Measurements from ENCODE around the gene SAT1.

The SAT1 gene

DNA sequence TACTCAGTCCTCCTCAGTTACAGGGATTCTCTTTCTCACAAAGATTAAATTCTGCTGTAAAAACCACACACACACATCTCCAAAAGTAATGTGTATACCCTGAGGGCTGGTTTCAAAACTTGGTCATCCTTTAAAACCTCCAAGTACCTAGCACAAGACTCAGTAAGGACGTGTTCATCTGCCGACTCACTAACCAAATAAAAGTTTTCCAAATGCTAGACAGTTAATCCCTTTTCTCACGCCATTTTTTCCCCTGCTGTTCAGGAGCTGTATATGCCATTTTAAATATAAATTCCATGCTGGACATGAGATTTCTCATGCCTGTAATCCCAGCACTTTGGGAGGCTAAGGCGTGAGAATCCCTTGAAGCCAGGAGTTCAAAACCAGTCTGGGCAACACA, 3.9 kb upstream of the SAT1 start:
- no peak for DNase-seq

GRCh38 chrX:23782455-23782854, 518 bp upstream of the SAT1 start:
- no peak for DNase-seq

DNA sequence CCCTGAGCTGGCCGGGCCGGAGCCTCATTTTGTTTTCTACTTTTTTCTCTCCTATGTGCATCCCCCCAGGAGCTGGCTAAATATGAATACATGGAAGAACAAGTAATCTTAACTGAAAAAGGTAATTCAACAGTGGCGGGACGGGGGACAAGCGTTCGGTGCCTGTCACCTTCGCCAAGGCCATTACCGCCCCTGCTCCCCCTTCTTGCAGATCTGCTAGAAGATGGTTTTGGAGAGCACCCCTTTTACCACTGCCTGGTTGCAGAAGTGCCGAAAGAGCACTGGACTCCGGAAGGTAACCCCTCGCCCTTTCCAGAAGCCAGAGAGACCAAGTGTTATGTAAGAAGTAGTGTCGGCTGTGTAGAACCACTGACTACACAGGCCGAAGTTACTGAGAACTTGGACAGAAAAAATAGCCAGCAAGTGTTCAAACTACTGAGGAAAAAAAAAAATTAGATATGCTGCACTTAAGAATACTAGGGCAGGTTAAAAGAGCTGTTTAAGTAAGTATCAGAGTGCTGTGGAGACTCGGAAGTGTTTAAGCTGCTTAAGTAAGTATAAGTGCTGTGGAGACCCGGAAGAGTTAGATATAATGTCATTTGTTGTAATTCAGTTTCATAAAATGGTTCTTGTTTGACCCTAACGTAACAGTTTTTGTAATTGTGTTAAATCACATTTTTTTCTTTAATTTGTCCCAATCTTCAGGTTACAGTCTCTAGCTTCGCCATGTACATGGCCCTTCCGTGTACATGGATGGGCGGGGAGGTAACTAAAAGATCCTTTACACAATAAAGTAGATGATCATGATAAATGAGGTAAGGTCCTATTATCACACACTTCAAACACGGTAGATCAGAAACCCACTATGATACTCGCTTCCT, 856 bp downstream of the SAT1 start:
- no peak for DNase-seq

- no peak for DNase-seq
These were observed 1.7 kb downstream of the SAT1 start for GRCh38 chrX:23784470-23785331.

GRCh38 chrX:23785580-23785979, 2.6 kb downstream of the SAT1 start:
- DNase-seq: no peak

DNA sequence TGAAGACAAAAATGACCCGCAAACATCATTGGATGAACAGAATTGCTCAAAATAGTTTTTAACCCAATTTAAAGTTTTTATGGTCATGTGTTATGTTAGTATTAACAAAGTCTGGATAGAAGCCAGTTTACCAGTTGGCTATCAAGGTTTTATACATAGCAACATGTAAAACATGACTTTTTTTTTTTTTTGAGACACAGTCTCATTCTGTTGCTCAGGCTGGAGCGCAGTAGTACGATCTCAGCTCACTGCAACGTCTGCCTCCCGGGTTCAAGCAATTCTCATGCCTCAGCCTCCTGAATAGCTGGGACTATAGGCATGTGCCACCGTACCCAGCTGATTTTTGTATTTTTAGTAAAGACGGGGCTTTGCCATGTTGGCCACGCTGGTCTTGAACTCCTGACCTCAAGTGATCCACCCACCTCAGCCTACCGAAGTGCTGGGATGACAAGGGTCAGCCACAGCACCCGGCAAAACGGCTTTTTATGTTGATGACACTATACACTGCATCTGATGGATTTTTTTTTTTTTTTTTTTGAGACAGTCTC, 3.4 kb downstream of the SAT1 start:
- DNase-seq: no peak

DNA sequence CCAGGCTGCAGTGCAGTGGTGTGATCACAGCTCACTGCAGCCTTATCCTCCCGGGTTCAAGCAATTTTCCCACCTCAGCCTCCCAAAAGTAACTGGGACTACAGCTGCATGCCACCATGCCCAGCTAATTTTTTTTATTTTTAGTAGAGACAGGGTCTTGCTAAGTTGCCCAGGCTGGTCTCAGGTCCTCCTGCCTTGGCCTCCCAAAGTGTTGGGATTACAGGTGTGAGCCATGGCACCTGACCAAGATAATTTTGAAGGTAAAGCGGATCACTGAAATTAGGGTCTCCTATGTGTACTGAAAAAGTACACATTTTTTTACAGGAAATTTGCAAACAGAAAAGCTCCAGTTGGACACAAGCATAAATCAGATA, 4.8 kb downstream of the SAT1 start:
- no peak for DNase-seq

DNA sequence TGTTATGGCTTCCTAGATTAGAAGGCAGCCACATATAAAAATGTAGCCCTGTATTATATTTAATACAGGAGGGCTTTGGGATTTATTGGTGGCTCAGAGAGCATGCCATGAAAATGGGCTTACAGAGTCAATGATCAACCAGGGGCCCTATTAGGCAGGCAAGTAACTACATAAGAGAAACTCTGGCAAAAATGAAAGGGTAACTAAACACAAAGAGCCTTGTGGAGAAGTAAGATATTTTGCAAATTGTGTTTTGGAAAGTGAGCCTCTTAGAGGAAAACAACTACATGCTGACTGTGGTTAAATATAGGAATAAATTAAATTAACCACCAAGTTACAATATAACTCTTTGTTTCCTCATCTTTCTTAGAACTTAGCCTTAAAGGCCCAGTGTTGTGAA, 5.5 kb downstream of the SAT1 start:
- no peak for DNase-seq

DNA sequence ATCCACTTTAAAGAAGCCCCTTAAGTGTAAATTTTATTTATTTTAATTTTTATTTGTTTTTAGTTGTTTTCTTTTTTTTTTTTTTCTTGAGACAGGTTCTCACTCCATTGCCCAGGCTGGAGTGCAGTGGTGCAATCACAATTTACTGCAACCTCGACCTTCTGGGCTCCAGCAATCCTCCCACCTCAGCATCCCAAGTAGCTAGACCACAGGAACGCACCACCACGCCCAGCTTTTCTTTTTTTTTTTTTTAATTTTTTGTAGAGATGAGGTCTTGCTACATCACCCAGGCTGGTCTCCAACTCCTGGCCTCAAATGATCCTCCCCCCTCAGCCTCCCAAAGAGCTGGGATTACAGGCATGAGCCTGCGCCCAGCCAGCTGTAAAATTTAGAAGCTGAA, 6.0 kb downstream of the SAT1 start:
- no peak for DNase-seq

- DNase-seq: no peak
These were observed 6.6 kb downstream of the SAT1 start for GRCh38 chrX:23789386-23790154.

GRCh38 chrX:23790155-23790497, 7.2 kb downstream of the SAT1 start:
- no peak for DNase-seq

GRCh38 chrX:23792861-23793553, 10.0 kb downstream of the SAT1 start:
- no peak for DNase-seq

GRCh38 chrX:23795221-23795620, 12.2 kb downstream of the SAT1 start:
- no peak for DNase-seq

GRCh38 chrX:23797371-23798128, 14.6 kb downstream of the SAT1 start:
- no peak for DNase-seq

DNA sequence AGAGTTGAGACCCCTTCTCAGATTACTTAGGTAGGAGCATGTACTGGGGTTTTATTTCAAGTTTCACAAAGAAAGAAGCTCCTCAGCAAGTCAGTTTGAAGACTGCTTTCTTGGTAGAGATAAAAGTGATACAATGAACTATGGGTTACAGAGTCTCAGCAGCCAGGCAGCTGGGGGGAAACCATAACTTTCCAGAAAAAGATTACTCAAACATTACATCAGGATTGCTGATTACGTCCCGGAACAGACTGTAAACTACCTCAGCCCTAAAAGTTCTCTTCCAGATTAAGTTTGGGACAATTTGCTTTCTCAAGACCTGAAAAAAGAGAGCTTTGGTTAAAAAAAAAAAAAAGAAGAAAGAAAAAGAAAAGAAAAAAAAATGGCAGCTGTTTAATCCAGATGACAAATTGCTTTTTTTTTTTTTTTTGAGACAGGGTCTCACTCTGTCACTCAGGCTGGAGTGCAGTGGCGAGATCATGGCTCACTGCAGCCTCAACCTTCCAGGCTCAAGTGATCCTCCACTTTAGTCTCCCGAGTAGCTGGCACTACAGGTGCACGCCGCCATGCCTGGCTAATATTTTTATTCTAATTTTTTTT, 16.6 kb downstream of the SAT1 start:
- no peak for DNase-seq

DNA sequence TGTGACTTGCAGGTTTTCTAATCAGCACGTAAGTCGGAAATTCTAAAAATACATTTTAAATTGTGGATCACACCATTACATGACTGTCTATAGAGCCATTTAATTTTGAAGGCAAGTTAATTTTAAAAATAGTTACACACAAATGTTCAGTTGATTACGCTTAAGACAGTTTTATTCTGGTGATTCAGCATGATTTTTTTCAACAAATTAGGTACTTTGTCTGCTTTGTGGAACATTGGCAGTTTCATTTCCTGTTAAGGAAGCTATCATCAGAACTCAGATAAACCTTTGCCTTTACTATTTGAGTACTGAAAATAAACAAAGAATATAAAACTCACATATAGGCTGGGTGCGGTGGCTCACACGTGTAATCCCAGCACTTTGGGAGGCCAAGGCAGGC, 19.5 kb downstream of the SAT1 start:
- DNase-seq: no peak

DNA sequence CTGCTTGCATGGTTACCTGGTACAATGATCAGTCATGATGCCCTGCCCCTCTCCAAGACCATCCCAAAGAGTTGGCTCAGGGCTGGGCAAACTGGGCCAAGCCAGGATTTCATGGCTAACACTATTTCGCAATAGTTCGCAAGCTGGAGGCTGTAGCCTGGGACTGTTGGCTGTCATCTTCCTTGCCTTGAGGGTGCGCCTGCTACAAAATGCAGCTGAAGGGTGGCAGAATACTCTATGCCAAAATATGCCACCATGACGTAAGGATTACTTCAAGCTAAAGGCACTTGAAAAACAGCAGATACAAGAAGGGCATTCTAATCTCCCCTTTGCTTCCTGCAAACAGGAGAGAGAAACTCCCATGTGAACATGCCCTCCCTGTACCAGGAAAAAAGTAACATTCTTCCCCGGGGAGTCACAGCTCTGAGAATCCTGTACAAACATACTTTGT, 21.0 kb downstream of the SAT1 start:
- DNase-seq: no peak

- no peak for DNase-seq
These were observed 21.6 kb downstream of the SAT1 start for GRCh38 chrX:23804578-23804977.

- DNase-seq: no peak
These were observed 22.4 kb downstream of the SAT1 start for GRCh38 chrX:23805389-23805788.

DNA sequence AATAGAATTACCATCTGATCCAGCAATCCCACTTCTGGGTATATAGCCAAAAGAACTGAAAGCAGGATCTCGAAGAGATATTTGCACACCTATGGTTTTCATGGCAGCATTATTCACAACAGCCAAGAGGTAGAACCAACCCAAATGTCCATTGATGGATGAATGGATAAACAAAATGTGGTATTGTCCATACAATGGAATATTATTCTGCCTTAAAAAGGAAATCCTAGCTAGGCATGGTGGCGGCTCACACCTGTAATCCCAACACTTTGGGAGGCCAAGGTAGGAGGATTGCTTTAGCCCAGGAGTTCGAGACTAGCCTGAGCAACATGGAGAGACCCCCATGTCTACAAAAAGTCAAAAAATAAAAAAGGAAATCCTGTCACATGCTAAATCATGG, 27.3 kb downstream of the SAT1 start:
- no peak for DNase-seq

GRCh38 chrX:23811108-23811651, 28.2 kb downstream of the SAT1 start:
- DNase-seq: no peak

All from stimulated activated CD4-positive, alpha-beta T cell treated with anti-CD3 and anti-CD28 coated beads, Interleukin-1b, Interleukin-23, amount 100 ng/mL, for 48 hours (primary cell).